Immature natural killer cell (primary cell): ENCODE results near the gene DOHH. TPM values are rescaled to one million over a fixed set of nuclear protein-coding genes. Genes with fewer than 3 reads are reported as not detected.
"Not testable (repeated sequence)": the region's sequence is repeated elsewhere in the genome, so short reads cannot be mapped to it uniquely, and the experiment has no call there.

Experiments used
- DNase-seq, 3 donors: peaks; one replicate each; pipeline ENCODE4 v3.0.0; 2022; ENCODE audit warnings: mixed read lengths in 1 of 3
- H3K27ac Mint-ChIP-seq, 6 donors: one replicate each; pipeline ENCODE4 v1.8.0; 2020; ENCODE audit warnings: mixed read lengths in 6 of 6, mild to moderate bottlenecking in 5 of 6, inconsistent platforms in 4 of 6, moderate library complexity in 3 of 6
- H3K27me3 Mint-ChIP-seq, 3 donors: one replicate each; pipeline ENCODE4 v1.8.0; 2020 to 2021; ENCODE audit warnings: low read depth in 3 of 3, mild to moderate bottlenecking in 3 of 3, mixed read lengths in 3 of 3, moderate library complexity in 3 of 3, inconsistent platforms in 1 of 3
- H3K36me3 Mint-ChIP-seq, 3 donors: one replicate each; pipeline ENCODE4 v1.8.0; 2020; ENCODE audit warnings: mixed read lengths in 3 of 3, inconsistent platforms in 2 of 3, mild to moderate bottlenecking in 2 of 3
- H3K4me1 Mint-ChIP-seq, 2 donors: one replicate each; pipeline ENCODE4 v1.8.0; 2020; ENCODE audit warnings: inconsistent platforms in 2 of 2, mild to moderate bottlenecking in 2 of 2, mixed read lengths in 2 of 2, moderate library complexity in 1 of 2
- H3K4me3 Mint-ChIP-seq, 5 donors: one replicate each; pipeline ENCODE4 v1.8.0; 2020; ENCODE audit warnings: mild to moderate bottlenecking in 5 of 5, mixed read lengths in 5 of 5, inconsistent platforms in 3 of 5, moderate library complexity in 3 of 5
- H3K9me3 Mint-ChIP-seq, 6 donors: one replicate each; pipeline ENCODE4 v1.8.0; 2020; ENCODE audit warnings: mild to moderate bottlenecking in 6 of 6, mixed read lengths in 6 of 6, inconsistent platforms in 4 of 6, moderate library complexity in 3 of 6
- polyA plus RNA-seq, 3 donors: library from polyadenylated mRNA; unstranded; fragments of 300-500 nt; fragmentation: Illumina TruSeq; gene quantifications; one replicate each; pipeline ENCODE4 v1.2.3, GENCODE V29; 2021

Gene DOHH
- polyA plus RNA-seq, 3 donors from 2014 or later = 6.8 to 18.4 (median 9.1) TPM

DNA sequence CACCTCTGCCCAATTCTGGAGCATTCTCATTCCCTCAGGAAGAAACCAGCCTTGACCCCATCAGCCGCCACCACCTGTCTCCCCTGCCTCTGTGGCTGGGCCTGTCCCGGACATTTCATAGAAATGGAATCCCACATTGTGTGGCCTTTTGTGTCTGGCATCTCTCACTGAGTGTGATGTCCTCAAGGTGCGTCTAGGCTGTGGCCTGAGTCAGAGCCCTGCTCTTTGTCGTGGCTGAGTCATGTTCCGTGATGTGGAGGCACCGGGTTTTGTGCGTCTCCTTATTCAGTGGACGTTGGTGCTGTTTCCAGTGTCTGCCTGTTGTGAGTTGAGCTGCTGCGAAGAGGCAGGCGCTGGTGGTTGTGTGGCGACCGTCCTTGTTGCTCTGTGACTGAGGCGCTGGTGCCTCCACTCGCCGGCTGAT lies 9.1 kb upstream of the DOHH start:
- H3K9me3 Mint-ChIP-seq = no peaks in the 10 kb centered on the region
- peaks cover 0 to 7% (median 0%) of the 10 kb centered on the region in 3 donors for H3K36me3 Mint-ChIP-seq
- H3K4me1 Mint-ChIP-seq = peaks cover 50 to 53% of the 10 kb centered on the region in 2 donors
- H3K27me3 Mint-ChIP-seq = peaks cover 11 to 22% (median 15%) of the 10 kb centered on the region in 3 donors
- peak overlapping the region; percentile 70 to 89 (median 78) for H3K27ac Mint-ChIP-seq
- H3K4me3 Mint-ChIP-seq = peak overlapping the region; percentile 57 to 88 (median 67)
- DNase-seq = peak in 2 of 3 donors; percentile 18 to 21

DNA sequence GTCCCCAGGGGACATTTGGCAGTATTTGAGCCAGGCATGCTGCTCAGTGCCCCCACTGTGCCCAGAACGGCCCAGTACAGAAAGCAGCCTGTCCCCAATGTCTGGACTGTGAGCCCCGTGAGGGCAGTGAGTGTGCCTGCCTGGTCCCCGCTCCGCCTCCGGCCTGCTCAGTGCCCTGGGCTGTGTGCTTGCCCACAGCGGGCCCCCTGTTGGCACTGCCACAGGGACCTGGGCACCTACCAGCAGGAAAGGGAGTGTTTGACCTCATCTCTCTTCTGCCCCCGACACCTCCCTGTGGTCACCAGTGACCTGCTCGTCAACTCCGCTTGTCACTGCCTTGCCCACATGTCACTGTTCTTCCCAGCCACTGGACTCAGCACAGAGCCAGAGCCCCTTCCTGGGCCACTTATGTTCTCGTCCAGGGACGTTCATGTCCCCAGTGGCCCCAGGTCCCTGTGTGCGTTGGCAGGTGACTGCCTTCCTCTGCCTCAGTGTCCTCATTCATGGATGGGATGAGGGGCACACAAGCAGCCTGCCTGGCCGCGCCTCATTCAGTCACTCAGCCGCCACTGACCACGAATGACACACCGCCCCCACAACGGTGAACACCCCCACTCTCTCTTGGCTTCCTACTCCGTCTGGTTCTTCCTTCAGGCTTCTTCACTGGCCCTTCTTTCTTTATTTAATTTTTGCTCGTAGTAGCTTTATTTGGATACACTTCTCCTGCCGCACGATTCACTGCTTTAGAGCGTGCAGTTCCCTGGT lies 8.5 kb upstream of the DOHH start:
- H3K36me3 Mint-ChIP-seq = peaks cover 0 to 7% (median 0%) of the 10 kb centered on the region in 3 donors
- H3K4me3 Mint-ChIP-seq = peak overlapping the region; percentile 57 to 88 (median 70)
- no peaks in the 10 kb centered on the region for H3K9me3 Mint-ChIP-seq
- H3K4me1 Mint-ChIP-seq = peaks cover 46 to 52% of the 10 kb centered on the region in 2 donors
- peaks cover 11 to 22% (median 15%) of the 10 kb centered on the region in 3 donors for H3K27me3 Mint-ChIP-seq
- H3K27ac Mint-ChIP-seq = peak overlapping the region; percentile 70 to 89 (median 78)
- DNase-seq = peak; percentile 24 to 31 (median 26)

DNA sequence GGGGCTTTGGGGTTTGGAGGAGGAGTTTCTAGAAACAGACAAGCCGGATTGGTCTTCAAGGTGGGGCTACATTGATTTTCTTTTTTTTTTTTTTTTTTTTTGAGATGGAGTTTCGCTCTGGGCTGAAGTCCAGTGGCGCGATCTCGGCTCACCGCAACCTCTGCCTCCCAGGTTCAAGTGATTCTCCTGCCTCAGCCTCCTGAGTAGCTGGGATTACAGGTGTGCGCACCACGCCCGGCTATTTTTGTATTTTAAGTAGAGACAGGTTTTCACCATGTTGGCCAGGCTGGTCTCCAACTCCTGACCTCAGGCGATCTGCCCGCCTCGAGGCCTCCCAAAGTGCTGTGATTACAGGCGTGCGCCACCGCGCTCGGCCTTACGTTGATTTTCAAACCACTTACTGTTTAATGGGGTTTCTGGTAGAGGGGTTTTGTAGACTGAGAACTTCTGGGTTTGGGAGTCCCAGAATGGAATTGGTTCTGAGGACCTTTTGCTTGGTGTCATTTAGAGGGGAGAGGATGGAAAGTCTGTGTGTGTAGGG lies 7.7 kb upstream of the DOHH start:
- Mint-ChIP-seq H3K27ac (peak overlapping the region in 4 of 6 donors; percentile 40 to 89 (median 84)), H3K4me3 (peak overlapping the region; percentile 48 to 91 (median 74)), H3K4me1 (peaks cover 41 to 50% of the 10 kb centered on the region in 2 donors), H3K27me3 (peaks cover 11 to 22% (median 15%) of the 10 kb centered on the region in 3 donors)
- not testable (repeated sequence) for DNase-seq, H3K36me3 Mint-ChIP-seq, H3K9me3 Mint-ChIP-seq

DNA sequence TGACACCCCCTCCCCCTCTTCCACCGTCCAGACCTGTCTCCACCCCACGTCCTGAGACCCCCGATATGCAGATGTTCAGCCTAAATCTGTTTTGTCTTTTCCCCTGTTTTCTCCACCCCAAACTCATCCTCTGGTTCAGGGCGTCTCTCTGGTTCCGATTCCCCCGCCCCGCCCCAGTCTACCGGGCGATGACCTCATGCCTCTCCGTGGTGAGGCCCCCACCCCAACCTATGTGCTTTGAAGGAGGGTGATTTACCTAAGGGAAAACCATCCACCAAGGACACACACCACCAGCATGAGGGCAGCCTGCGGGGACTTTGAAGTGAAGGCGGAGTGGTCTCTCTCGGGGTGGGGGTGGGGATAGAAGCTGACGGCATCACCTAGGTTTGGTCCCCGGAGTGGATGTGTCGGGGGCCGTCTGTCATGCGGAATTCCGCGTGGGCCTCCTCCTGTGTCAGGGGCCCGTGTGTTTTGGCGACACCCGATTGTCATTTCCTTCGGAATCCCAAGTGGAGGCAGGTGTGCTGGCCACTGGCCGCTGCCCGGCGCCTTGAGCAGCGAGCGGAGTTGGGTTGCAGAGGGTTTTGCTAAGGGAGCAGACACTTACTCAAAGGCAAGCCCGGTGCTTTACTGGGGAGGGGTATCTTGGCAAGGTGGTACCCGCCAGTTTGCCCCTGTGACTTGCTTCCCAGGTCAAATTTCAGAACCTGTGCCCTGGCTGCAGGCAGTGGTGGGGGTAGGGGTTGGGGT lies 7.1 kb upstream of the DOHH start:
- Mint-ChIP-seq H3K36me3 (peaks cover 0 to 7% (median 0%) of the 10 kb centered on the region in 3 donors), H3K27me3 (peaks cover 11 to 22% (median 15%) of the 10 kb centered on the region in 3 donors), H3K27ac (peak overlapping the region in 5 of 6 donors; percentile 86 to 94 (median 92)), H3K9me3 (no peaks in the 10 kb centered on the region), H3K4me1 (peaks cover 41 to 50% of the 10 kb centered on the region in 2 donors), H3K4me3 (peak overlapping the region; percentile 86 to 91 (median 88))
- DNase-seq = no peak

DNA sequence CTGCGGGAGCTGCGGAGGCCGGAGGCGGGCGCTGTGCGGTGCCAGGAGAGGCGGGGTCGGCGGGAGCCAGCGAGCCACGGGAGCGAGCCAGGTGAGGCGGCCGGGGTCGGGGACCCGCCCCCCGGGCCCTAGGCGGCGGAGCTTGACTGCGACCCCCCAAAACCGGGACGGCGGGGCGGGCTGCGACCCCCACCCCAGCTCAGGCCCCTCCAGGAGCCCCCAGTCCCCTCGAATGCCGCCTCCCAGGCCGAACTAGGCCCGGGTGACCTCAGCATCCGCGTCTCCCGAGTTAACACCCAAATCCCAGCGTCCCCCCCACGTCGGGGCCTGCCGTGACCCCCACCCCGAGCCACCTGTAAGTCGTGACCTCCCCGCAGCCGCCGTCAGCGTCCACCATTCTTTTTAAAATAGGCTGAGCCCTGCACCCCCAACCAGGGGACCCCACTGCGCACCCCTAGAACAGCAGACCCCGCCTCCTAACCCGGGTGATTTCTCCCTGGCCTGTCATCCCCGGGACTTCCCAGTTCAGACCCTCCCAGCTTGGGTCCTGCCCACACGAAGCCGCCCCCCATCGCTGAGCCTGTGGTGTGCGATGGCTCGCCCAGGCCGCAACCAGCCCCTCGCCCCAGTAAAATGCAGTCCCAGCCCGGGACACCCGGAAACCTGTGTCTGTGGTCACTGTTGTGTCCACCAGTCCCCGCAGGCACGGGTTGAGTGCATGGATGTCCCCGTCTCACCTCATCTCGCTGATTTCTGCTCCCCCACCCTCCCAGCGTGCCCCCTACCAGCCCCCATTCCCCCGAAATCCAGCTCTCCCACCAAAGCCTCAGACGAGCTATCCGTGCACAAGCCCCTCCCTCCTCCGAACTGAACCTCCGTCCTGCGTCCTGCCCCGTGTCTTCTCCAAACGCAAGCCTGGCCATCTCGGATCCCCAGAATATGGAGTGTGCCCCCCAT lies 6.2 kb upstream of the DOHH start:
- Mint-ChIP-seq H3K36me3 (peaks cover 0 to 7% (median 0%) of the 10 kb centered on the region in 3 donors), H3K4me1 (peaks cover 41 to 45% of the 10 kb centered on the region in 2 donors), H3K4me3 (peak overlapping the region; percentile 86 to 91 (median 89)), H3K27ac (peak overlapping the region; percentile 69 to 99 (median 92)), H3K27me3 (peaks cover 11 to 22% (median 15%) of the 10 kb centered on the region in 3 donors), H3K9me3 (no peaks in the 10 kb centered on the region)
- peak; percentile 45 to 52 (median 47) for DNase-seq

DNA sequence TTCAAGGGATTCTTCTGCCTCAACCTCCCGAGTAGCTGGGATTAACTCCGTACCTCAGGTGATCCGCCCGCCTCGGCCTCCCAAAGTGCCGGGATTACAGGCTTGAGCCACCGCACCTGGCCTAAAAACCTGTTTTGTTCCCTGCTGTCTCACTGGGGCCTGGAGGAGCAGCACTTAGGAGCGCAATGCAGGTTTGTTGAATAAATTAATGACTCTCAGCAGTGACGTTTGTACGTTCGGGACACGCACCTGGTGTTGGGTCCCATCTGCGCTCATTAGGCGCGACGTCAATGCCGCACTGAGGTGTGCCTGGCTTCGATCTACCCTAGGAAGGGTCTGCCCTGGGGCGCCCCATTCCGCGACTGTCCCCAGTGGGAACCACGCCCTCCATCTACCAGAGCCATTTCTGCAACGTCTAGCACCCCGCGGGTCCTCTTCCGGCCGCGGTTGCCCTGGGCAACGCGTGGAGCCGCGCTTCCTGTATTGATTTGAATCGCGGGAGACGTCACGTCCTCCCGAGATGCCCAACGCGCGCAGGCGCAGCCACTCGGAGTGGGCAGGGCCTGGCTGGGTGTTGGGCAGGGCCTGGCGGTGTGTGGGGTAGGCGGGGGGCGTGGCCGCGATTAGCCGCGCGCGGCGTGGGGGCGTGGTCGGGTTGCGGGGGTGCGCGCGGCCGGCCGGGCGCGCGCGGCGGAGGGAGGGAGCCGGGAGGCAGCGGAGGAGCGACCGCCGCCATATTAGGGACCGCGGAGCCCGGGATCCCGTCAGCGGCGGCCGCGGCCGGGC lies 5.3 kb upstream of the DOHH start, which contains the start of gene FZR1:
TSS of gene FZR1 (plus strand) at position 714 of the 786 bp plus-strand sequence. CDS start 16,679 bp downstream, outside the sequence.
- Mint-ChIP-seq H3K4me1 (peaks cover 46 to 48% of the 10 kb centered on the region in 2 donors), H3K27me3 (peaks cover 13 to 27% (median 17%) of the 10 kb centered on the region in 3 donors), H3K27ac (peak within 1 kb of the TSS; percentile 98 to 100 (median 99)), H3K9me3 (no peaks in the 10 kb centered on the region), H3K4me3 (peak within 1 kb of the TSS; percentile 88 to 93 (median 89)), H3K36me3 (peaks cover 0 to 7% (median 0%) of the 10 kb centered on the region in 3 donors)
- DNase-seq = peak; percentile 100

DNA sequence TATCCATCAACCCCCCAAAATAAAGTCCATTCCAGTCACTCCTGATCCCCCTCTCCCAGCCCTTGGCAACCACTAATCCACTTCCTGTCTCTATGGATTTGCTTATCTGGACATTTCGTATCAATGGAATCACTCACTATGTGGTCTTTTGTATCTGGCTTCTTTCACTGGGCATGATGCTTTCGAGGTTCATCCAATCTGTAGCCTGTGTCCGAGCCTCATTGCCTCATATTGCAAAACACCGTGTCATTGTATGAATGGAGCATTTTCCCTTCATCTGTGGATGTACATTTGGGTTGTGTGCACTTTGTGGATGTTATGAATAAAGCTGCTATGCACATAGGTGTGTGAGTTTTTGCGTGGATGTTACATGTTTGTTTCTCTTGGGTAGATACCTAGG lies 4.3 kb upstream of the DOHH start:
- Mint-ChIP-seq H3K4me3 (peak overlapping the region in 4 of 5 donors; percentile 26 to 93 (median 62)), H3K27ac (peak overlapping the region; percentile 98 to 100 (median 99)), H3K4me1 (peaks cover 49 to 50% of the 10 kb centered on the region in 2 donors)

DNA sequence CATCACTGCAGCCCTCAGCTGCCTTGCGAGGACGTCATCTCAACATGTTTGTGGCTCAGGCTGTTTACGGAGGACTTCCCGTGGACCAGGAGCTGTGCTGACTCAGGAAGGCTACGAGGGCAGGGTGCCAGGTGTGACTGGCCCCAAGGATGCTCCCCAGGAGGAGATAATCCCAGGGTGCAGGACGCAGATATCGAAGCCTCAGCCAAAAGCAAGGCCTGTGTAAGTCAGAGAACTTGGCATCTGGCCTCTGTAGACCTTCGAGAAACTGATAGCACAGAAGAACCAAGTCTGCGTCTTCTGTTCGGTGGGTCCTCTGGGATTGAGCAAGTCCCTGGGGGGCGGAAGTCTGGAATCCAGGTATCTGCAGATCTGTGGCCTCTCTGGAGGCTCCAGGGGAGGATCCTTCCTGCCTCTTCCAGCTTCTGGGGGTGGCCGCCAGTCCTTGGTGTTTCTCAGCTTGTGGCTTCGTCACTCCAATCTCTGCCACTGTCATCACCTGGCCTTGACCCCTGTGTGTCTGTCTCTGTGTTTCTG lies 2.6 kb upstream of the DOHH start:
- peak overlapping the region in 5 of 6 donors; percentile 61 to 100 (median 98) for H3K27ac Mint-ChIP-seq
- H3K27me3 Mint-ChIP-seq = peaks cover 26 to 30% (median 30%) of the 10 kb centered on the region in 3 donors
- no peaks in the 10 kb centered on the region for H3K9me3 Mint-ChIP-seq
- H3K36me3 Mint-ChIP-seq = no peaks in the 10 kb centered on the region
- H3K4me1 Mint-ChIP-seq = peaks cover 38 to 42% of the 10 kb centered on the region in 2 donors
- DNase-seq = no peak
- no peak overlapping the region for H3K4me3 Mint-ChIP-seq

More for the DNA sequence above, 4.3 kb upstream of the DOHH start:
- no peak for DNase-seq
- H3K27me3 Mint-ChIP-seq = peaks cover 24 to 38% (median 26%) of the 10 kb centered on the region in 3 donors
- no peaks in the 10 kb centered on the region for H3K9me3 Mint-ChIP-seq
- peaks cover 0 to 4% (median 0%) of the 10 kb centered on the region in 3 donors for H3K36me3 Mint-ChIP-seq

DNA sequence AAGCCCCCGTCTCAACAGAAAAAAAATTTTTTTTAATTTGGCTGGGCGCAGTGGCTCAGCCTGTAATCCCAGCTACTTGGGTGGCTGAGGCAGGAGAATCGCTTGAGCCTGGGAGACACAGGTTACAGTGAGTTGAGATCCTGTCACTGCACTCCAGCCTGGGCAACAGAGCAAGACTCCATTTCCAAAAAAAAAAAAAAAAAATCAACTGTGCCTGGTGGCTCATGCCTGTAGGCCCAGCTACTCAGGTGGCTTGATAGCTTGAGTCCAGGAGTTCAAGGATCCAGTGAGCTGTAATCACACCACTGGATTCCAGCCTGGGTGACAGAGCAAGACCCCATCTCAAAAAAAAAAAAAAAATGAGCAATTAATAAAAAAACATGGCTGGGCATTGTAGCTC lies 1.3 kb upstream of the DOHH start:
- H3K36me3 Mint-ChIP-seq = peaks cover 0 to 5% (median 0%) of the 10 kb centered on the region in 3 donors
- peaks cover 0 to 1% (median 0%) of the 10 kb centered on the region in 6 donors for H3K9me3 Mint-ChIP-seq
- peaks cover 30 to 38% of the 10 kb centered on the region in 2 donors for H3K4me1 Mint-ChIP-seq
- no peak for DNase-seq
- peak overlapping the region in 2 of 6 donors; percentile 10 to 99 for H3K27ac Mint-ChIP-seq
- H3K4me3 Mint-ChIP-seq = no peak overlapping the region
- H3K27me3 Mint-ChIP-seq = peaks cover 26 to 29% (median 28%) of the 10 kb centered on the region in 3 donors

DNA sequence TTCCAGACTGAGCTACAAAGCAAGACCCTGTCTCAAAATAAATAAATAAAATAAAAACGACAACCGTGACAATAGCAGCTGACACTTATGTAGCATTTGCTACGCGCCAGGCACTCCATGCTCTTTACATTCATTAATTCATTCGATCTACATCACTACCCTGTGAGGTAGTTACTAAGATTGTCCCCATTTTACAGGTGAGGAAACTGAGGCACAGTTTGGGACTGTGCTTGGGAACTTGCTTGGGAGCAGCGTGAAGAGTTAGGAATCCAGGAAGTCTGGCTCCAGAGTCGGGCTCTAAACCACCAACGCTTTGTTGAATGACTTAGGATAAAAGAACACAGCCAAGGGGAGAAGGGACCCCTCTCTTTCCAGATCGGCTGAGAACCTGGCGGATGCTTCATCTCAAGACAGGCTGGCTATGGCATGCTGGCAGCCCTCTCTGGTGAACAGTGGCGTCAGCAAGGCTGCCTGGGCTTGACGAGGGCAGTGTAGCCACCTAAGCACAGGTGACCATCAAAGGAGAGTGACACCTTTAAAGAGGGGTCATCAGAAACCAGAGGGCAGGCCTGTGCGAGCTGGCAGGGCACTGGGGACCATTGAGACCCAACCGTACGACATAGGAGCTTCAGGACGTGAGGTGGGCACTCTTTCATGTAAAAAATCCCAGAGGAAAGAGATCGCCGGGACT lies 591 bp downstream of the DOHH start:
- Mint-ChIP-seq H3K4me1 (peaks cover 22 to 27% of the 10 kb centered on the region in 2 donors), H3K9me3 (peaks cover 0 to 1% (median 0%) of the 10 kb centered on the region in 6 donors), H3K27ac (peak overlapping the region; percentile 96 to 99 (median 98)), H3K4me3 (peak overlapping the region; percentile 86 to 96 (median 92)), H3K36me3 (peaks cover 0 to 12% (median 0%) of the 10 kb centered on the region in 3 donors), H3K27me3 (peaks cover 17 to 19% (median 18%) of the 10 kb centered on the region in 3 donors)
- no peak for DNase-seq
